HG02885 (cell line): Measurements from ENCODE around the gene UBXN2A.
A peak's percentile ranks its signal among the peaks of the same experiment; 100 is the strongest.

ENCODE experiments used
- ATAC-seq: cut with Tn5 transposase; IDR thresholded peaks from one replicate; pipeline ENCODE4 v1.9.1; 2021; ENCODE audit warnings: mild to moderate bottlenecking; ENCODE audit not compliant: unreplicated experiment, poor library complexity

UBXN2A gene

GRCh38 chr2:23939987-23940717 is at the start of gene UBXN2A:
TSS of gene UBXN2A (plus strand) at chr2:23940463. CDS start at chr2:23958315, 17,852 bp downstream.
- peak; percentile 83 for ATAC-seq

- no peak for ATAC-seq
Measured at GRCh38 chr2:23900133-23900532, 40.1 kb upstream of the UBXN2A start.

- no peak for ATAC-seq
Measured at GRCh38 chr2:23900541-23901322, 39.5 kb upstream of the UBXN2A start.

GRCh38 chr2:23901966-23902846 is 38.1 kb upstream of the UBXN2A start:
- ATAC-seq, result no peak

- ATAC-seq, result no peak
Measured at GRCh38 chr2:23903034-23903433, 37.2 kb upstream of the UBXN2A start.

GRCh38 chr2:23904215-23904614 is 36.0 kb upstream of the UBXN2A start:
- ATAC-seq, result no peak

- ATAC-seq, result no peak
Measured at GRCh38 chr2:23904692-23905091, 35.6 kb upstream of the UBXN2A start.

GRCh38 chr2:23905155-23905554 is 35.1 kb upstream of the UBXN2A start:
- no peak for ATAC-seq

- no peak for ATAC-seq
Measured at GRCh38 chr2:23912054-23912453, 28.2 kb upstream of the UBXN2A start.

GRCh38 chr2:23915327-23915726 is 24.9 kb upstream of the UBXN2A start:
- ATAC-seq, result no peak

GRCh38 chr2:23916727-23917405 is 23.4 kb upstream of the UBXN2A start:
- ATAC-seq, result no peak

GRCh38 chr2:23918837-23919489 is 21.3 kb upstream of the UBXN2A start:
- no peak for ATAC-seq

GRCh38 chr2:23924589-23925359 is 15.5 kb upstream of the UBXN2A start:
- no peak for ATAC-seq

GRCh38 chr2:23925702-23926289 is 14.5 kb upstream of the UBXN2A start:
- ATAC-seq, result peak; percentile 57

GRCh38 chr2:23926290-23926749 is 13.9 kb upstream of the UBXN2A start:
- peak; percentile 25 for ATAC-seq

GRCh38 chr2:23926750-23927571 is 13.3 kb upstream of the UBXN2A start, which contains the start of gene ATAD2B:
TSS of gene ATAD2B (minus strand) at chr2:23927123. CDS start at chr2:23926770, 353 bp downstream.
- peak; percentile 80 for ATAC-seq

GRCh38 chr2:23934259-23934658 is 6.0 kb upstream of the UBXN2A start:
- no peak for ATAC-seq
